K562 (cell line): ENCODE results near the gene HMBS. TPM values are rescaled to one million over a fixed set of nuclear protein-coding genes. Genes with fewer than 3 reads are reported as not detected.
A peak's percentile ranks its signal among the peaks of the same experiment; 100 is the strongest.

Source experiments
- ARID3A ChIP-seq: IDR thresholded peaks from 2 replicates; pipeline ENCODE4 v1.6.1; 2012; ENCODE audit warnings: low read depth, low read length, improper control_type of control experiment, borderline replicate concordance
- DACH1 ChIP-seq: fragments of 450-650 bp; IDR thresholded peaks from 2 replicates; pipeline ENCODE4 v1.6.1; 2018; ENCODE audit not compliant: partially characterized antibody
- FOXA1 ChIP-seq: fragments of 450-650 bp; IDR thresholded peaks from 2 replicates; pipeline ENCODE4 v1.6.1; 2016; ENCODE audit warnings: mild to moderate bottlenecking, borderline replicate concordance
- FOXM1 ChIP-seq, 2 experiments: fragments of 450-650 bp in 1 of 2; sonication (generic) in 1 of 2; formaldehyde crosslinking in 1 of 2; IDR thresholded peaks; 2 replicates each; pipeline versions ENCODE4 v1.6.1 to v1.9.0; 2017 to 2022; ENCODE audit warnings: low read depth in 2 of 2, mild to moderate bottlenecking in 2 of 2, missing genetic modification reagents in 1 of 2, moderate library complexity in 1 of 2
- HCFC1 ChIP-seq: IDR thresholded peaks from 2 replicates; pipeline ENCODE4 v1.6.1; 2012; ENCODE audit warnings: low read depth, low read length, improper control_type of control experiment
- MEF2A ChIP-seq: IDR thresholded peaks from 2 replicates; pipeline ENCODE4 v1.6.1; 2011; ENCODE audit warnings: low read depth, mild to moderate bottlenecking, low read length, moderate library complexity; ENCODE audit not compliant: control insufficient read depth
- NCOA1 ChIP-seq: fragments of 450-650 bp; IDR thresholded peaks from 2 replicates; pipeline ENCODE4 v1.6.1; 2016; ENCODE audit warnings: low read depth
- PML ChIP-seq: IDR thresholded peaks from 2 replicates; pipeline ENCODE4 v1.6.1; 2012; ENCODE audit warnings: low read length, inconsistent platforms
- POLR2A ChIP-seq: fragments of 450-650 bp; conservative IDR thresholded peaks from 2 replicates; pipeline ENCODE4 v1.6.1; 2016
- PRDM10 ChIP-seq: fragments of 450-650 bp; IDR thresholded peaks from 2 replicates; pipeline ENCODE4 v1.6.1; 2018; ENCODE audit not compliant: partially characterized antibody
- RB1 ChIP-seq: fragments of 450-650 bp; IDR thresholded peaks from 2 replicates; pipeline ENCODE4 v1.6.1; 2017; ENCODE audit warnings: low read depth, mild to moderate bottlenecking
- RBM39 ChIP-seq: fragments of 200-400 bp; formaldehyde crosslinking; optimal IDR thresholded peaks from 2 replicates; pipeline ENCODE3; 2018; ENCODE audit warnings: low read depth, low read length
- SAFB2 ChIP-seq: fragments of 200-400 bp; formaldehyde crosslinking; IDR thresholded peaks from 2 replicates; pipeline ENCODE4 v1.6.1; 2018; ENCODE audit warnings: borderline replicate concordance, low read length, low read depth, moderate library complexity; ENCODE audit not compliant: severe bottlenecking
- STAG1 ChIP-seq: sonication (generic); formaldehyde crosslinking; IDR thresholded peaks from 2 replicates; pipeline ENCODE4 v1.5.0; 2020; ENCODE audit warnings: missing genetic modification reagents, borderline replicate concordance
- SUPT5H ChIP-seq: fragments of 450-650 bp; IDR thresholded peaks from 2 replicates; pipeline ENCODE4 v1.6.1; 2016
- TBP ChIP-seq: optimal IDR thresholded peaks from 2 replicates; pipeline ENCODE3; 2011; ENCODE audit warnings: low read depth, low read length, improper control_type of control experiment
- U2AF2 ChIP-seq: fragments of 200-400 bp; formaldehyde crosslinking; optimal IDR thresholded peaks from 2 replicates; pipeline ENCODE3; 2017; ENCODE audit warnings: low read depth, mild to moderate bottlenecking, low read length
- VEZF1 ChIP-seq: fragments of 200-800 bp; sonication (Bioruptor generic); IDR thresholded peaks from 2 replicates; pipeline ENCODE4 v1.6.1; 2017; ENCODE audit warnings: missing genetic modification characterization, missing compliant biosample characterization
- ZFX ChIP-seq: sonication (generic); formaldehyde crosslinking; IDR thresholded peaks from 2 replicates; pipeline ENCODE4 v1.8.0; 2022; ENCODE audit warnings: mild to moderate bottlenecking, missing genetic modification reagents, moderate library complexity
- ZNF263 ChIP-seq: sonication (generic); formaldehyde crosslinking; IDR thresholded peaks from 2 replicates; pipeline ENCODE4 v1.8.0; 2022; ENCODE audit warnings: mild to moderate bottlenecking, missing genetic modification reagents, borderline replicate concordance
- ZNF311 ChIP-seq: fragments of 250-450 bp; sonication (Bioruptor Pico); IDR thresholded peaks from 2 replicates; pipeline ENCODE4 v1.4.0; 2020; ENCODE audit warnings: mild to moderate bottlenecking, moderate library complexity
- polyA plus RNA-seq, 8 experiments: library from polyadenylated mRNA; depleted of rRNA in 4 of 8; stranded (reverse) in 5 of 8; unstranded in 3 of 8; fragments of >200 nt; fragmentation: Nextera tagmentation in 2 of 8; fragmentation: Illumina TruSeq in 1 of 8; extraction: Ambion mirVana in 2 of 8; extraction: Trizol in 1 of 8; gene quantifications; 2 replicates each; pipeline versions ENCODE4 v1.2.1 to v1.2.3, GENCODE V29; 2011 to 2014; ENCODE audit warnings: inconsistent platforms in 1 of 8, missing spikeins in 1 of 8
- total RNA-seq, 7 experiments: library from RNA; depleted of rRNA in 6 of 7; stranded (reverse); fragments of >200 nt in 6 of 7; fragmentation: Illumina TruSeq in 2 of 7; extraction: Trizol in 2 of 7; gene quantifications; 2 replicates each; pipeline versions ENCODE4 v1.2.1 to v1.2.3, GENCODE V29; 2011 to 2021; ENCODE audit warnings: low replicate concordance in 1 of 7

Gene HMBS
- total and polyA plus RNA-seq, 9 of the 15 experiments (the other 6 are each of a cell fraction or from before 2014, with no cell fraction given): 56.9 to 385 (median 286) TPM

- TF ChIP-seq NCOA1 (peak; percentile 70), PML (peak; percentile 61; the same call in 1 of the 2 replicates), DACH1 (peak; percentile 6), RBM39 (peak; percentile 91), ARID3A (0 out of 2 replicates have a peak, but pooled peaks have one; percentile 25), PRDM10 (peak; percentile 87), RB1 (peak; percentile 55; the same call in 1 of the 2 replicates), ZNF311 (no peak), U2AF2 (no peak), VEZF1 (CRISPR knock-in tag) (peak; percentile 92), FOXA1 (no peak), POLR2A (peak; percentile 82), MEF2A (peak; percentile 23; the same call in 1 of the 2 replicates), TBP (peak; percentile 79), STAG1 (CRISPR knock-in tag) (no peak), HCFC1 (no peak), SAFB2 (no peak), FOXM1 (IDR thresholded peaks at IDR 0.05; ENCODE audit: low read depth) (peak; percentile 51; the same call in 1 of the 2 replicates), FOXM1 (CRISPR knock-in tag; IDR thresholded peaks at IDR 0.05; ENCODE audit: low read depth) (no peak), ZNF263 (CRISPR knock-in tag) (peak; percentile 99), ZFX (CRISPR knock-in tag) (peak; percentile 96), SUPT5H (peak; percentile 75; the same call in 1 of the 2 replicates)
Observed at GRCh38 chr11:119106564-119107537, 22.2 kb downstream of the HMBS start, which contains the start of gene C2CD2L (continued).
